Neural cell (in vitro differentiated cells): ENCODE results near the gene CEBPB. TPM values are rescaled to one million over a fixed set of nuclear protein-coding genes. Genes with fewer than 3 reads are reported as not detected.

Source experiments
- H2AFZ ChIP-seq: fragments of 200-600, 300-800 bp; sonication (generic), shearing (Covaris generic); 2 replicates; pipeline ENCODE4 v1.6.0; 2014; ENCODE audit warnings: low read depth, mild to moderate bottlenecking, antibody characterized with exemption, low read length, moderate library complexity
- H3F3A ChIP-seq: fragments of 200-600 bp; shearing (Covaris generic); 2 replicates; pipeline ENCODE4 v1.6.1; 2016; ENCODE audit warnings: mild to moderate bottlenecking, moderate library complexity, mixed read lengths, antibody characterized with exemption, low read length; ENCODE audit not compliant: insufficient read depth, poor library complexity, severe bottlenecking
- H3K27ac ChIP-seq: fragments of 200-600, 300-800 bp; sonication (generic), shearing (Covaris generic); 2 replicates; pipeline ENCODE4 v1.5.1; 2014; ENCODE audit warnings: mild to moderate bottlenecking, low read length, moderate library complexity
- H3K27me3 ChIP-seq: fragments of 300-800, 200-600 bp; sonication (generic), shearing (Covaris generic); 2 replicates; pipeline ENCODE4 v1.6.0; 2014; ENCODE audit warnings: mild to moderate bottlenecking, low read depth, low read length, moderate library complexity; ENCODE audit not compliant: insufficient read depth
- H3K36me3 ChIP-seq: fragments of 300-800, 200-600 bp; sonication (generic), shearing (Covaris generic); 2 replicates; pipeline ENCODE4 v1.5.1; 2014; ENCODE audit warnings: mild to moderate bottlenecking, antibody characterized with exemption, low read length, moderate library complexity; ENCODE audit not compliant: insufficient read depth
- H3K4me2 ChIP-seq: fragments of 300-800, 200-600 bp; sonication (generic), shearing (Covaris generic); 2 replicates; pipeline ENCODE4 v1.6.0; 2014; ENCODE audit warnings: mild to moderate bottlenecking, low read length
- H3K4me3 ChIP-seq: fragments of 300-800, 200-600 bp; sonication (generic), shearing (Covaris generic); 2 replicates; pipeline ENCODE4 v1.5.1; 2014; ENCODE audit warnings: mild to moderate bottlenecking, low read length, moderate library complexity
- H3K79me2 ChIP-seq: fragments of 200-600 bp; shearing (Covaris generic); replicated peaks from 2 replicates; pipeline ENCODE4 v1.6.0; 2014; ENCODE audit warnings: mild to moderate bottlenecking, low read length, moderate library complexity; ENCODE audit not compliant: insufficient read depth
- H3K9ac ChIP-seq: fragments of 300-800, 200-600 bp; sonication (generic), shearing (Covaris generic); 2 replicates; pipeline ENCODE4 v1.6.1; 2016; ENCODE audit warnings: mild to moderate bottlenecking, low read length, mixed read lengths
- H3K9me2 ChIP-seq: fragments of 200-600 bp; shearing (Covaris generic); 2 replicates; pipeline ENCODE4 v1.6.1; 2016; ENCODE audit warnings: mild to moderate bottlenecking, low read length, mixed read lengths; ENCODE audit not compliant: insufficient read depth
- H3K9me3 ChIP-seq: fragments of 200-600, 300-800 bp; sonication (generic), shearing (Covaris generic); 2 replicates; pipeline ENCODE4 v1.6.1; 2016; ENCODE audit warnings: mild to moderate bottlenecking, mixed run types, low read length, moderate library complexity, mixed read lengths
- H4K20me1 ChIP-seq: fragments of 200-600 bp; shearing (Covaris generic); 2 replicates; pipeline ENCODE4 v1.6.1; 2016; ENCODE audit warnings: mild to moderate bottlenecking, mixed run types; ENCODE audit not compliant: insufficient read depth
- EP300 ChIP-seq: fragments of 450-650 bp; conservative IDR thresholded peaks from 2 replicates; pipeline ENCODE4 v1.6.1; 2014; ENCODE audit warnings: antibody characterized with exemption, mild to moderate bottlenecking, moderate library complexity; ENCODE audit not compliant: poor library complexity, severe bottlenecking
- EZH2 ChIP-seq: fragments of 200-600, 300-800 bp; shearing (Covaris generic), sonication (generic); IDR thresholded peaks from 2 replicates; pipeline ENCODE4 v1.6.1; 2014; ENCODE audit warnings: antibody characterized with exemption, low read length, borderline replicate concordance, mild to moderate bottlenecking; ENCODE audit not compliant: insufficient read depth, poor library complexity, severe bottlenecking
- MXI1 ChIP-seq: fragments of 450-650 bp; conservative IDR thresholded peaks from 2 replicates; pipeline ENCODE4 v1.6.1; 2014; ENCODE audit warnings: antibody characterized with exemption, mild to moderate bottlenecking; ENCODE audit not compliant: poor library complexity, severe bottlenecking
- POLR2AphosphoS5 ChIP-seq: IDR thresholded peaks from 2 replicates; pipeline ENCODE4 v1.6.1; 2012
- RAD21 ChIP-seq: fragments of 450-650 bp; conservative IDR thresholded peaks from 2 replicates; pipeline ENCODE4 v1.6.1; 2014; ENCODE audit warnings: antibody characterized with exemption, mild to moderate bottlenecking, moderate library complexity
- SMC3 ChIP-seq: fragments of 450-650 bp; conservative IDR thresholded peaks from 2 replicates; pipeline ENCODE4 v1.6.1; 2014; ENCODE audit warnings: antibody characterized with exemption, mild to moderate bottlenecking, moderate library complexity; ENCODE audit not compliant: poor library complexity
- TAF1 ChIP-seq: IDR thresholded peaks from 2 replicates; pipeline ENCODE4 v1.6.1; 2012; ENCODE audit warnings: low read depth
- polyA plus RNA-seq: library from polyadenylated mRNA; depleted of rRNA; stranded (reverse); fragments of >200 nt; gene quantifications from 2 replicates; pipeline ENCODE4 v1.2.3, GENCODE V29; 2014
- TF ChIP-seq, protein P1 (sequence below): IDR thresholded peaks from 2 replicates; pipeline ENCODE4 v1.6.1; 2012; ENCODE audit warnings: borderline replicate concordance
- TF ChIP-seq, protein P2 (sequence below): fragments of 450-650 bp; IDR thresholded peaks from 2 replicates; pipeline ENCODE4 v1.5.1; 2014; ENCODE audit warnings: antibody characterized with exemption, mild to moderate bottlenecking, moderate library complexity; ENCODE audit not compliant: poor library complexity, severe bottlenecking

Gene CEBPB
- polyA plus RNA-seq, 1 donor from 2014 or later = 0.59 TPM

DNA sequence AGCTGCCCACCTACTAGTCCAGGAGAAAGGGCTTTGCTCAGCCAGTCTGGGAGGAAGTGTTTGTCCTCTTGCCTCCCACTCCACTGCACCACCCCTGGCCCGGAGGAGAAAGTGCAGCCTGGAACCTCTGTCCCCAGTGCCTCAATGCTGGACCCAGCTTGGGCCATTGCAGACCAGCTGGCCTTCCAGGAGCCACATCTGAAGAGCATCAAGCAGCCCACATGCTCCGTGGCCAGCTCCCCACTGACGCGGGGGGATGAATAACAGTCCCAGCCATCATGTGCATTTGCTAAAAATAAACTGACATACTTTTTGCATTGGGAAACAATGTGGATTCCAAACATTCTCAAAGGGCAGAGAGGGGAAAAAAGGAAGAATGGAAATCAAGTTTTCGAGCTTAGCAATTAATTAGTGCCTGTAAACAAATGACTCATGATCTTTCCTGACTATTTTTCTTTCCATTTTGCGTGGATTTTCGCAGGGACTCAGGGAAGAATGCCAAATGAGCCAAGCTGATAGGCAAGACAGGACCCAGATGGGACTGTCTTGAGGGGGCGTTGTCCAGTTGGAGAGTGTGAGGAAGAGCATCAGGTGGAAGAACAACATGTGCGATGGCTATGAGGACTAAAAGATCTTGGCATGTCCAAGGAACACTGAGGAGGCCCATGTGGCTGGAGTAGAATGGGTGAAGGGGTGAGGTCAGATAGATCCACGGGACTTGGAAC is 34.1 kb downstream of the CEBPB start:
- Histone ChIP-seq H3K27me3 (no peaks in the 10 kb centered on the region), H3K4me3 (no peak overlapping the region), H3K9me2 (no peaks in the 10 kb centered on the region), H3K36me3 (no peaks in the 10 kb centered on the region), H3K9me3 (no peaks in the 10 kb centered on the region), H3K9ac (no peak overlapping the region), H2AFZ (no peak overlapping the region), H3F3A (no peaks in the 10 kb centered on the region), H3K27ac (no peak overlapping the region), H3K4me2 (no peak overlapping the region), H4K20me1 (no peaks in the 10 kb centered on the region), H3K79me2 (no peaks in the 10 kb centered on the region)
- TF ChIP-seq RAD21 (no peak), TAF1 (no peak), MXI1 (no peak), SMC3 (no peak), EP300 (no peak), EZH2 (no peak), POLR2AphosphoS5 (no peak)
- TF ChIP-seq, protein P1, sequence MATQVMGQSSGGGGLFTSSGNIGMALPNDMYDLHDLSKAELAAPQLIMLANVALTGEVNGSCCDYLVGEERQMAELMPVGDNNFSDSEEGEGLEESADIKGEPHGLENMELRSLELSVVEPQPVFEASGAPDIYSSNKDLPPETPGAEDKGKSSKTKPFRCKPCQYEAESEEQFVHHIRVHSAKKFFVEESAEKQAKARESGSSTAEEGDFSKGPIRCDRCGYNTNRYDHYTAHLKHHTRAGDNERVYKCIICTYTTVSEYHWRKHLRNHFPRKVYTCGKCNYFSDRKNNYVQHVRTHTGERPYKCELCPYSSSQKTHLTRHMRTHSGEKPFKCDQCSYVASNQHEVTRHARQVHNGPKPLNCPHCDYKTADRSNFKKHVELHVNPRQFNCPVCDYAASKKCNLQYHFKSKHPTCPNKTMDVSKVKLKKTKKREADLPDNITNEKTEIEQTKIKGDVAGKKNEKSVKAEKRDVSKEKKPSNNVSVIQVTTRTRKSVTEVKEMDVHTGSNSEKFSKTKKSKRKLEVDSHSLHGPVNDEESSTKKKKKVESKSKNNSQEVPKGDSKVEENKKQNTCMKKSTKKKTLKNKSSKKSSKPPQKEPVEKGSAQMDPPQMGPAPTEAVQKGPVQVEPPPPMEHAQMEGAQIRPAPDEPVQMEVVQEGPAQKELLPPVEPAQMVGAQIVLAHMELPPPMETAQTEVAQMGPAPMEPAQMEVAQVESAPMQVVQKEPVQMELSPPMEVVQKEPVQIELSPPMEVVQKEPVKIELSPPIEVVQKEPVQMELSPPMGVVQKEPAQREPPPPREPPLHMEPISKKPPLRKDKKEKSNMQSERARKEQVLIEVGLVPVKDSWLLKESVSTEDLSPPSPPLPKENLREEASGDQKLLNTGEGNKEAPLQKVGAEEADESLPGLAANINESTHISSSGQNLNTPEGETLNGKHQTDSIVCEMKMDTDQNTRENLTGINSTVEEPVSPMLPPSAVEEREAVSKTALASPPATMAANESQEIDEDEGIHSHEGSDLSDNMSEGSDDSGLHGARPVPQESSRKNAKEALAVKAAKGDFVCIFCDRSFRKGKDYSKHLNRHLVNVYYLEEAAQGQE = no peak
- TF ChIP-seq, protein P2, sequence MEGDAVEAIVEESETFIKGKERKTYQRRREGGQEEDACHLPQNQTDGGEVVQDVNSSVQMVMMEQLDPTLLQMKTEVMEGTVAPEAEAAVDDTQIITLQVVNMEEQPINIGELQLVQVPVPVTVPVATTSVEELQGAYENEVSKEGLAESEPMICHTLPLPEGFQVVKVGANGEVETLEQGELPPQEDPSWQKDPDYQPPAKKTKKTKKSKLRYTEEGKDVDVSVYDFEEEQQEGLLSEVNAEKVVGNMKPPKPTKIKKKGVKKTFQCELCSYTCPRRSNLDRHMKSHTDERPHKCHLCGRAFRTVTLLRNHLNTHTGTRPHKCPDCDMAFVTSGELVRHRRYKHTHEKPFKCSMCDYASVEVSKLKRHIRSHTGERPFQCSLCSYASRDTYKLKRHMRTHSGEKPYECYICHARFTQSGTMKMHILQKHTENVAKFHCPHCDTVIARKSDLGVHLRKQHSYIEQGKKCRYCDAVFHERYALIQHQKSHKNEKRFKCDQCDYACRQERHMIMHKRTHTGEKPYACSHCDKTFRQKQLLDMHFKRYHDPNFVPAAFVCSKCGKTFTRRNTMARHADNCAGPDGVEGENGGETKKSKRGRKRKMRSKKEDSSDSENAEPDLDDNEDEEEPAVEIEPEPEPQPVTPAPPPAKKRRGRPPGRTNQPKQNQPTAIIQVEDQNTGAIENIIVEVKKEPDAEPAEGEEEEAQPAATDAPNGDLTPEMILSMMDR = no peak

DNA sequence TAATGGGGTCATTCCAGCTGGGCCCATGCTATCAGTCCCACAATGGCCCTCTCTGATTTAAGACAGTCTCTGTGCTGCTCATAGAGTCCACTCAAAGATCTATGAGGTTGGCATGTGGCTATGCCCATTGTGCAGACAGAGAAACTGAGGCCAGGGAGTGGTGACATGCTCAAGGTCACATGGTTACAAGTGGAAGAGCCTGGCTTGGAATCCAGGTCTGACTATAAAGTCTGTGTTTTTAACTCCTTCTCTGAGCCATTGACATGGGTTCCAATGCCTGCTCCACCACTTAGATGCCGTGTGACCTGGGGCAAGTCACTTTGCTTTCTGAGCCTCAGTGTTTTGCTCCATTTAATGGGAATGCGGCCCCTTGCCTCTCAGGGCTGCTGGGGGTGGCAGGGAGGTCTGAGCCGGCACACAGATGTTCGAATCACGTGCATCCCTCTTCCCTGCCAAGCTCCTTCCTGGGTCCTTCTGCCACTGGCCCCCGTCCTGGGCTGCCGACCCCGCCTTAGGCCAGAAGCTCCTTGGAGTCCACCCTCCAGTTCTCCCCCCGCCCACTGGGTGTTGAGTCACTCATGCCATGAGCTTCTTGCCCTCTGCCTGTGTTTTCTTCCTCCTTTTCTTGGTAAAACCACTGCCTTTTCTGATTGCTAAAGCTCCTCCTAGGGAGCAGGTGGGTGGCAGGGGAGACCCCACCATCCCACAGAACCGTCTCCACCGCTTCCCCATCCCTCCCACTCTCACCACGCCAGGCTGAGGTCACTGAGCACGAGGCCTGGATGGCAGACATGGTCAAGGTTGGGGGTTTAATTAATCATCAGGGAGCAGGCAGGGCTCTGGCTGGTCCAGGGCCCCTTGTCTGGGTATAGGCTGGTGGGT is 35.7 kb downstream of the CEBPB start:
- Histone ChIP-seq H3K4me3 (no peak overlapping the region), H3K9ac (no peak overlapping the region), H4K20me1 (no peaks in the 10 kb centered on the region), H3K27ac (no peak overlapping the region), H3K4me2 (no peak overlapping the region), H2AFZ (no peak overlapping the region), H3F3A (no peaks in the 10 kb centered on the region), H3K27me3 (no peaks in the 10 kb centered on the region), H3K79me2 (no peaks in the 10 kb centered on the region), H3K9me3 (no peaks in the 10 kb centered on the region), H3K9me2 (no peaks in the 10 kb centered on the region), H3K36me3 (no peaks in the 10 kb centered on the region)
- no peak for TF ChIP-seq TAF1
- no peak for TF ChIP-seq EZH2
- no peak for TF ChIP-seq POLR2AphosphoS5
- TF ChIP-seq, protein P1 = no peak
- TF ChIP-seq SMC3 = no peak
- TF ChIP-seq, protein P2 = no peak
